Superior temporal gyrus (tissue), 1 donor: ENCODE results near the gene DMRTC2.

Experiments
- DNase-seq: peaks from one replicate; pipeline ENCODE4 v3.0.0-alpha.2; 2016; ENCODE audit errors: extremely low spot score

DMRTC2 gene

DNA sequence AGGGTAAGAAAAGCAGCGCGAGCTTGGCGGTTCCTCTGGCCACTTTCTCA is at the start of gene DMRTC2:
Gene DMRTC2 (plus strand): TSS at position 42 of the 50 bp plus-strand sequence. CDS start 2,387 bp downstream, outside the sequence.
- no peak for DNase-seq

DNA sequence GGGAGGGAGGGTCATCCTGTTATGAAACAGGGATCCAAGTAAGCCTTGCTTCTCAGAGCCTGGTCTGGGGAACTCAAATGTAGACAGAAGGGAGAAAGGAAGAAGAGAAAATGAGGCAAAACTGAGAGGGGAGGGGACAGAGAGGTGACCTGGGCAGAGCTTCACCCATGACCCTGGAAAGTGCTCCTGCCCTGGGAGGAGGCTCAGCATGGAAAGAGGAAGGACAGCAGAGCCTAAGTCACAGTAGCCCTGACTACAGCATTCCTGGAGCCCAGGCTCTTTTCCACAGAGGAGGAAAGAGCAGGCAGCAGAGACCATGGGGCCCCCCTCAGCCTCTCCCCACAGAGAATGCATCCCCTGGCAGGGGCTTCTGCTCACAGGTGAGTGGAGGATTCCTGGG is 48.5 kb upstream of the DMRTC2 start, which contains the start of gene CEACAM3:
Gene CEACAM3 (plus strand): TSS at position 226 of the 400 bp plus-strand sequence. CDS start 91 bp downstream, at position 317.
- DNase-seq, result no peak

DNA sequence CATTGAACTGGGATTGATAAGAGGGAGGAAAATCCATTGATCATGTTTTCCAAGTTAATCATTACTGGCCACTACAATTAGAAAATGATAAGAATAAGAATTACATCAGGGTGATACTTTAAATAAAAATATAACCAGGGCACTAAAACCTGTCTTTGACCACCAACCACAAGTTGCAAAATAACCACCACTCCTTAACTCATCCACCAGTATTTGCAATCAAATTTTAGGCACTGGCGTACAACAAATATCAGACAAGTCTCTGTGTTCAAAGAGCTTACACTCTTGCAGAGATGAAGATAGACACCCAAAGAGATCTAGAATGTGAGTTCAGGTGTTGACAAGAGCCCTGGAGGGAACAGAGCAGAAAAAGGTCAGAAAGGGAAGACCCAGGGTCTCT is 47.9 kb upstream of the DMRTC2 start:
- DNase-seq, result no peak

DNA sequence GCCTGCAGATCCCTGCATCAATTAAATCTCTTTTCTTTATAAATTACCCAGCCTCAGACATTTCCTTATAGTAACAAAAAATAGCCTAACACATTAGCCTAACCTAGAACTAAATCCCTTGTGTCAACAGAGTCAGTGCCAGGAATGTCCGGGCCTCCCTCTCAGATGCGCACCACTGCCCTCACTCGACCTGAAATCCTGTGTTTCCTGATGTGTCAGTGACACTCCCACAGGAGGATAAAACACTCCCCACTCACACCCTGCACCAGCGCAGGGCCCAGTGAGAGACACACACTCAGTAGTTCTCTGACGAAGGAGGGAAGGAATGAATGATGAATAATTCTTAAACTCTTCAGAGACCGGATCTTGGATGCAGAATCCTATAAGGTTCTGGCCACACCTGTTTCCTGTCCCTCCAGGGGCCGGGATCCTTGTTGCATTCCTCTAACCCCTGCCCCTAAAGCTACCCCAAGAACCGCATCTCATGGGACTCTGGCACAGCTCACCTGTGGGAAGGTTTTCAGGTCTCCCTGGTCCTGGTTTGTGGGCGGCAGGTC is 45.3 kb upstream of the DMRTC2 start:
- no peak for DNase-seq

DNA sequence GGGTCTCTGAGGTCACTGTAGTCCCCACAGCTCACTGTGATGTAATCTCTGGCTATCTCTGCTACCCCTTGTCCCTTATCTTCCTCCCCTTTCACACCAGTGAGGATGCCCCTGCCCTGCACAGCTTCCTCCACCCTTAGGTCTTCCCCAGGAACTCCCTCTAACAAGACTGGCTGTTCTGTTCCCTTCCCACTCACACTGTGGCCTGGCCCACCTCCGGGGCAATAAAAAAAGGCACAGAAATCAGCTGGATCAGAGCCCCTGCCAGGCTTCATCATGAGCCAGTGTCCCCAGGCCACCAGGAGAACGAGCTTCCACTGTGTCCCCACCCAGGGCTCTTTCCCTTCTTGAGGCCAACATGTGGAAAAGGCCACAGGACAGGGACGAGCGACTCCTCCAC is 43.8 kb upstream of the DMRTC2 start:
- DNase-seq, result no peak

DNA sequence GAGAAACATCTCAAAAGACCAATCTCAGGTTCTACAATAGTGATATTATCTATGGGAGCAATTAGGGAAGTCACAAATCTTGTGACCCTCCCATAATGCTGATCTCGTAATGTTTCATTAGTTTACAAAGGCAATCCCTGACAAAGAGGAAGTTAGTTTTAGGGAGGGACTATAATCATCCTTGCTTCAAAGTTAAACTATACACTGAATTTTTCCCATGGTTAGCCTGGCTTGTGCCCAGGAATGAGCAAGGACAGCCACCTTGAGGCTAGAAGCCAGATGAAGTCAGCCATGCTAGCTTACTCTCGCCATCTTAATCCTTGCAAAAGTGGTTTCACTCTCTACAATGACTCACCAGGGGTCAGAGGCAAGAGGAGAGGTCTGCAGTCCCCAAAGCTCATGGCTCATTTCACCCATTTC is 43.0 kb upstream of the DMRTC2 start:
- no peak for DNase-seq

DNA sequence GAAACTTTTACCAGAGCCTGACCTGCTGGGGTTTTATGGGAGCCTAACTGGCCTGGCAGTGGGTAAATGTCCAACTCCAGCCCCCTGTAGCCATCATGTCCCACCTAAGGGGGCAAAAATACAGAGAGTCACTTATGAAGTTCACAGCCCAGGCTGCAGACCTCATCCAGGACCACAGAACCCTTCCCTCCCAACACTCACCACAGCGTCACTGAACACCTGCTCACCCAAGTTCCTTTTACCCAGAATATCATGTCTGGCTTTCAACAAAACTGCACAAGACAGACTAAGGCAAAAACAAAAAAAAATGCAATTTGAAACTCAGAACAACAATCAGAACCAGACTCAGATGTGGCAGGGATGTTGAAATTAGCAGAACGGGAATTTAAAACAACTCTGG is 42.1 kb upstream of the DMRTC2 start:
- DNase-seq, result no peak

- DNase-seq, result no peak
These were observed 40.5 kb upstream of the DMRTC2 start for GRCh38 chr19:41804336-41804735.

GRCh38 chr19:41807176-41807575 is 37.7 kb upstream of the DMRTC2 start:
- no peak for DNase-seq

DNA sequence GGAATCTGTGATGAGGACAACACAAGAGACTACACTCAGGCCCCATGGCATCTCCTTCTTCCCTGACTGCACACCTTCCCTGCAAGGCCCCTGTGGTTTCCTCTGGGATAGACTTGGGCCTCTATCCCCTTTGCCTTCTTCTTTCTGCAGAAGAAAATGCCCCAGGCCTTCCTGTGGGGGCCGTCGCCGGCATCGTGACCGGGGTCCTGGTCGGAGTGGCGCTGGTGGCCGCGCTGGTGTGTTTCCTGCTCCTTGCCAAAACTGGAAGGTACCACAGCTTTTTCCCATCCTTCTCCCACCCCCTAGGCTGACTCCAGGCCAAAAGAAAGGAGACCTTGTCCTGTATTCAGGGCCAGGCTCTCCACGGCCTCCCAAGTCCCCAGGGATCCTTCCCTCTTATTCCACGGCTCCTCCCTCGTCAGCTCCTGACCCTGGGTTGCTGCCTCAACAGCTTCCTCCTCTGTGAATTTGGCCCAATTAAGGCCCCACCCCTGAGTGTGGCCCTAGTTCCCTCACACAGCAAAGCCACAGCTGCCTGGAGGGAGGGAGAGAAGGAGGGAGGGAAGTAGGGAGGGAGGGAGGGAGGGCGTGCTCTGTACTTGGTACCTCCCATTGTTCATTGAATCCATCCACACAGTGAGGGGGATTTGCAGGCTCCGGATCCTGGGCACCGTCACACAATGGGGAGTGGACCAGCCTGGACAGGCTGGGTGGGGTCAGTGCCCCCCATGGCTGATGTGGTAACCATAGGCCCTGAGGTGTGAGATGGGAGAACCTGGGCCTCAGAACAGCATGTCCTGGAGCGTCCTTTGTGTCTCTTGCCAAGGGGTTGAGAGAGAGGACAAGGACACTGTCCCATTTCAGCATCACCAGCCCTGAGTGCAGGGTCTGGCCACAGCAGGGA is 35.9 kb upstream of the DMRTC2 start:
- no peak for DNase-seq

DNA sequence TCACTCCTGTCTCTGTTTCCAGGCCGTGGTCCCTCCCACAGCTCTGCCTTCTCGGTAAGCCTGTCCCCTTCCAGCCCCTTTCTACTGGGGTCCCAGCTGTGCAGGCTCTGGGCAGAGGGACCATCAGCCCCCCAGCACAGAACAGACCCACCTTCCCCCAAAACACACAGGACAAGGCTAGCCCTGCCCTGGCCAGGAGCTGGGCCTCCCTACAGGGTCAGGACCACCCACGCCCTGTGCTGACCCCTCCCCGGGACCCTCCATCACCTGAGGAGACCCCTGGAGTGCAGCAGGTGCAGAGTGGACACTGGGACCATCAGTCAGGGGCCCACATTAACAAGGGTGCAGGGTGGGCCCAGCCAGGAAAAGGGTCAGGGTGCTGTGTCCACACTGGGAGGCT is 34.5 kb upstream of the DMRTC2 start:
- no peak for DNase-seq

DNA sequence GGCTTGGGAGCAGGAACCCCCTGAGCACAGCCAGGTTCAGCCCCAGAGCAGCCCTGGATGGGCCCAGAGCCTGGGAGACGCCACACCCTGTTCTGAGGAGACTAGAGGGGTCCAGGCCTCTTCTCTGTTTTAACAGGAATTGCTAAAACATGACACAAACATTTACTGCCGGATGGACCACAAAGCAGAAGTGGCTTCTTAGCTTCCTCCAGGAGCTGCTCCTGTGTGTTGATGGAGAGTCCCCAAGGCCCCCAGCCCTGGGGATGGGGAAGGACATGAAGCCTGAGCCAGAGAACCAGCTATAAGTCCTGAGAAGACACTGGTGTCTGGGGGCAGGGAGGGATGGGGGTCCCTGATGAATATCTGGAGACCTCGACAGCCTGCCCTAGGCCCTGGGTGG is 33.8 kb upstream of the DMRTC2 start:
- no peak for DNase-seq

DNA sequence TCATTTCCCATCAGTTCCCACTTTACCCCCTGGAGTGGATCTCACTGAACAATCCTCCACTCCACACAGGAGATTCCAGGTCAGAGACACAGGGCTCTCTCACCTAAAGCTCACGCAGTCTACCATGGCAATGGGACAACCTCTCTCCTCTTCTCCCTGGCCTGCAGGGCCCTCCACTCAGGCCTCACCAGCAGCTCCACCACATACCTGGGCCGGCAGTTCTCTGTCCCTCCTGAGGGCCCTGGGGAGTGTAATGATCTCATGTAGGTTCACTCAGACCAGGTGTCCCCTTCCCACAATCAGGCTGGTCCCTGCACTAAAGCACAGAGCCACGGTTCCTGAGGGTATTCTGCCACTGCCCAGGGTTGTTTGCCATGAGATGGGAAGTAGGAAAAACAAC is 32.9 kb upstream of the DMRTC2 start:
- DNase-seq, result no peak

GRCh38 chr19:41813911-41814310 is 30.9 kb upstream of the DMRTC2 start:
- DNase-seq, result no peak

- no peak for DNase-seq
These were observed 29.5 kb upstream of the DMRTC2 start for GRCh38 chr19:41815301-41815700.

GRCh38 chr19:41816761-41817160 is 28.1 kb upstream of the DMRTC2 start:
- DNase-seq, result no peak

GRCh38 chr19:41821003-41821735 is 23.7 kb upstream of the DMRTC2 start:
- peak; percentile 38 for DNase-seq

GRCh38 chr19:41837981-41838708 is 6.7 kb upstream of the DMRTC2 start:
- no peak for DNase-seq

DNA sequence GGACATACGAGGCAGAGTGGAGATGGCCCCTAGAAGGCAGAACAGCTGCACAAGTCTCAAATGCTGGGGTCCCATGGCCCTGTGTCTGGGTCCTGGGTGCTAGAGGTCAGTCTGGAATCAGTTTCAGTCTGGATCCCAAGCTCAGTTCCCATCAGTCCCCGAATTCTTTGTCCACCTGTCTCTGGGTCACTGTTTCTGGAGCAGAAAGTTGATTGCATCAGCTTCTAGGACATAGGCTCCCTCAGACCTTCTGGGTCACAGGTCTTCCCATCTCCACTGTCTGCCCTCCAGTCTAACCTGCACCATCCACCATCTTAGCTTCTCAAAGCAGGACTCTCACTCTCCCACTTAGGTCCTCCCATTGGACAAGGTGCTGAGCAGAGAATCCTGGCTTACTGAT is 5.6 kb upstream of the DMRTC2 start:
- DNase-seq, result no peak

- no peak for DNase-seq
These were observed 1.5 kb upstream of the DMRTC2 start for GRCh38 chr19:41843371-41843770.

GRCh38 chr19:41844601-41845000 is 241 bp upstream of the DMRTC2 start, which contains the start of gene LYPD4:
Gene LYPD4, minus strand, starts transcription at chr19:41844683. Its CDS starts 5,398 bp downstream, at chr19:41839285.
- no peak for DNase-seq

GRCh38 chr19:41845051-41845590 is 279 bp downstream of the DMRTC2 start:
- DNase-seq, result no peak
